GM12874 (cell line): ENCODE data around the gene CTNND2.

Experiments used
- TF ChIP-seq, protein P1 (sequence below): IDR thresholded peaks from 2 replicates; pipeline ENCODE4 v1.5.1; 2011; ENCODE audit warnings: low read depth, mild to moderate bottlenecking, control low read depth, low read length, moderate library complexity; ENCODE audit not compliant: insufficient read depth

CTNND2 gene

GRCh38 chr5:11681796-11682195 lies 222.4 kb downstream of the CTNND2 start:
- TF ChIP-seq, protein P1, sequence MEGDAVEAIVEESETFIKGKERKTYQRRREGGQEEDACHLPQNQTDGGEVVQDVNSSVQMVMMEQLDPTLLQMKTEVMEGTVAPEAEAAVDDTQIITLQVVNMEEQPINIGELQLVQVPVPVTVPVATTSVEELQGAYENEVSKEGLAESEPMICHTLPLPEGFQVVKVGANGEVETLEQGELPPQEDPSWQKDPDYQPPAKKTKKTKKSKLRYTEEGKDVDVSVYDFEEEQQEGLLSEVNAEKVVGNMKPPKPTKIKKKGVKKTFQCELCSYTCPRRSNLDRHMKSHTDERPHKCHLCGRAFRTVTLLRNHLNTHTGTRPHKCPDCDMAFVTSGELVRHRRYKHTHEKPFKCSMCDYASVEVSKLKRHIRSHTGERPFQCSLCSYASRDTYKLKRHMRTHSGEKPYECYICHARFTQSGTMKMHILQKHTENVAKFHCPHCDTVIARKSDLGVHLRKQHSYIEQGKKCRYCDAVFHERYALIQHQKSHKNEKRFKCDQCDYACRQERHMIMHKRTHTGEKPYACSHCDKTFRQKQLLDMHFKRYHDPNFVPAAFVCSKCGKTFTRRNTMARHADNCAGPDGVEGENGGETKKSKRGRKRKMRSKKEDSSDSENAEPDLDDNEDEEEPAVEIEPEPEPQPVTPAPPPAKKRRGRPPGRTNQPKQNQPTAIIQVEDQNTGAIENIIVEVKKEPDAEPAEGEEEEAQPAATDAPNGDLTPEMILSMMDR, result no peak

- TF ChIP-seq, protein P1, result no peak
These were observed 224.6 kb downstream of the CTNND2 start for GRCh38 chr5:11679676-11680075.

- TF ChIP-seq, protein P1, result no peak
These were observed 229.1 kb downstream of the CTNND2 start for GRCh38 chr5:11675184-11675583.

GRCh38 chr5:11672385-11673085 lies 231.7 kb downstream of the CTNND2 start:
- TF ChIP-seq, protein P1, result no peak

- TF ChIP-seq, protein P1, result no peak
These were observed 245.9 kb downstream of the CTNND2 start for GRCh38 chr5:11658376-11658775.

DNA sequence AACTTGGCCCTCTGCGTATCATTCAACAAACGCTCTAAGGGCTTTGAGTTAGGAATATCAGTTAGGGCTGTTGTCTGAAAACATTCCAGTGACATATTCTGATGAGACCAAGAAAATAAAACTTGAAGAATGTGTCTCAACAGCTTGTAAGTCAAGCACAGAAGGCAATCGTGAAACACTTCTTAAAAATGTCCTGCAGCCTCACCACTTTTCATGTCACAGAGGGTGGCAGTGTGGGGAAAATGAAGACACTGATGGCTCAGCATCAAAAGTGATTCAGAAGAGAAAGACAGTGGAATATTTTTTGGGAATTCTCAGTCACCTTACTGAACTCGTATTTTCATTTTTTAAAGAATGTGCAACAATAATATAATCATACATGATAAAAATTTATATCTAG lies 247.3 kb downstream of the CTNND2 start:
- TF ChIP-seq, protein P1, result no peak

DNA sequence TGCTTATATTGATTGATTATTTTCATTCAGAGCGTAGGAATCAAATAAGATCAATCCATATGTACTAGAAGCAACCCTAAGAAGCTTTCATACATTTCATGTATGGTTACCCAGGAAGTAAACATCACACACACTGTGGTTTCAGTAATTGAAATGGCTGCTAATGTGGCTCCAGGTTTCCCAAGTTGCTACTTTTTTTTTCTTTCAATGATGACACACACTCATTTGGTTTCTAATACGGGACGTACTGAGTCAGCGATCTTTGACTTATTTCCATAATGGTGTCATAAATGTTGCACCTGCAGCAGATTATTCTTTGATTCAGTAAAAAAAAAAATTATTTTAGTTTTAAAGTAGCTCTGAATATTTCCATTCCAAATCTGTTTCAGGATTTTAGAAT lies 248.6 kb downstream of the CTNND2 start:
- TF ChIP-seq, protein P1, result no peak
